ENCODE data around the gene WDR83.

- TF ChIP-seq CTCF (IDR thresholded peaks at IDR 0.05; ENCODE audit: low read depth, low read length, poor library complexity, severe bottlenecking) (no peak), EZH2phosphoT487 (IDR thresholded peaks at IDR 0.05; ENCODE audit: borderline replicate concordance, low read length) (no peak)
Measured at GRCh38 chr19:12629215-12629614, 37.4 kb upstream of the WDR83 start.

Data from DOHH2 (cell line).